Esophagus muscularis mucosa (tissue), 4 donors: ENCODE measurements around the gene TVP23A. TPM values are rescaled to one million over a fixed set of nuclear protein-coding genes. Genes with fewer than 3 reads are reported as not detected.
"Not testable (repeated sequence)": the region's sequence is repeated elsewhere in the genome, so short reads cannot be mapped to it uniquely, and the experiment has no call there.

Experiments
- DNase-seq: peaks from one replicate; pipeline ENCODE4 v3.0.0-alpha.2; 2017; ENCODE audit errors: extremely low spot score
- H3K27ac ChIP-seq, 4 donors: fragments of 200-600 bp; sonication (generic); replicated peaks in 1 of 4; 1 replicate in 3 of 4; 2 replicates in 1 of 4; pipeline ENCODE4 v1.5.1; 2016 to 2019; ENCODE audit warnings: mild to moderate bottlenecking in 1 of 4
- H3K27me3 ChIP-seq, 4 donors: fragments of 200-600 bp; sonication (generic); one replicate each; pipeline versions ENCODE4 v1.5.1 to v1.6.0; 2016 to 2019
- H3K36me3 ChIP-seq, 4 donors: fragments of 200-600 bp; sonication (generic); one replicate each; pipeline ENCODE4 v1.5.1; 2016 to 2019
- H3K4me1 ChIP-seq, 4 donors: fragments of 200-600 bp; sonication (generic); one replicate each; pipeline ENCODE4 v1.5.1; 2016 to 2019
- H3K4me3 ChIP-seq, 4 donors: fragments of 200-600 bp; sonication (generic); 1 replicate in 2 of 4; 2 replicates in 2 of 4; pipeline ENCODE4 v1.5.1; 2016 to 2019; ENCODE audit warnings: mild to moderate bottlenecking in 4 of 4, moderate library complexity in 1 of 4
- H3K9me3 ChIP-seq, 4 donors: fragments of 200-600 bp; sonication (generic); 1 replicate in 3 of 4; 2 replicates in 1 of 4; pipeline ENCODE4 v1.5.1; 2016 to 2019
- EP300 ChIP-seq: sonication (generic); formaldehyde crosslinking; IDR thresholded peaks from one replicate; pipeline ENCODE4 v1.6.1; 2017; ENCODE audit warnings: antibody characterized with exemption
- POLR2A ChIP-seq: fragments of 450-650 bp; IDR thresholded peaks from one replicate; pipeline ENCODE4 v1.6.1; 2017; ENCODE audit warnings: antibody characterized with exemption, moderate library complexity, mild to moderate bottlenecking, low read depth
- POLR2AphosphoS5 ChIP-seq, 2 donors: sonication (generic); formaldehyde crosslinking; IDR thresholded peaks; one replicate each; pipeline ENCODE4 v1.6.1; 2017; ENCODE audit warnings: antibody characterized with exemption in 2 of 2
- WGBS: methylation state at CpG from one replicate; pipeline ENCODE4 v1.1.5; 2018; 5-methylcytosine and 5-hydroxymethylcytosine counted together
- intact Hi-C: fragments of 100-400 bp; cut with DNase I; formaldehyde crosslinking; loops from one replicate; pipeline ENCODE4 v1.15.1; 2023
- total RNA-seq, 4 donors: library from RNA; depleted of rRNA; stranded (reverse); fragments of >200 nt; gene quantifications; one replicate each; pipeline versions ENCODE4 v1.1.0 to v1.2.1, GENCODE V29; 2016
- TF ChIP-seq, protein P1 (sequence below), 3 experiments: fragments of 200-600 bp in 2 of 3; fragments of 450-650 bp in 1 of 3; sonication (generic) in 2 of 3; IDR thresholded peaks; one replicate each; pipeline ENCODE4 v1.5.1; 2017 to 2019; ENCODE audit warnings: antibody characterized with exemption in 3 of 3, mild to moderate bottlenecking in 2 of 3, moderate library complexity in 1 of 3

TVP23A gene
- total RNA-seq, 4 donors from 2014 or later = 0.42 to 1.2 (median 0.80) TPM; not detected in 1

DNA sequence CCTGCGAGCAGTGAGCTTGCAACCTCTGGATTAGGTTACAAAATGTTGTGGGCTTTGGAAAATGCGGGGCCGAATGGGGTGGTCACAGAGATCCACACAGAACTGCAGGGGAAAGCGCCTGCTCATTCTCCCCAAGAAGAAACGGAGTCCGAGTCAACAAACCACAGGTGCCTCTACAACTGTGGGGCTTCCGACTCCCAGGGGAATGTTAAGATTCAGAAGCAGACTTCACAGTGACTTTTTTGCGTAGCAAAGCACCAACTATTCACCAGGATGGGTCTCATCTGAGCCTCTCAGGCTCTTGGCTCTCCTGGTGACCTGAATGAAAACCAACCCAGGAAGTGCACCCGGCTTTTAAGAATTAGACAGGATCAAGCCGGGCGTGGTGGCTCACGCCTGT is 41.2 kb downstream of the TVP23A start:
- Histone ChIP-seq H3K9me3 (no peaks in the 10 kb centered on the region), H3K36me3 (no peaks in the 10 kb centered on the region), H3K4me1 (no peaks in the 10 kb centered on the region), H3K27ac (no peak overlapping the region), H3K4me3 (no peak overlapping the region), H3K27me3 (no peaks in the 10 kb centered on the region)
- TF ChIP-seq POLR2A = no peak
- TF ChIP-seq, protein P1, sequence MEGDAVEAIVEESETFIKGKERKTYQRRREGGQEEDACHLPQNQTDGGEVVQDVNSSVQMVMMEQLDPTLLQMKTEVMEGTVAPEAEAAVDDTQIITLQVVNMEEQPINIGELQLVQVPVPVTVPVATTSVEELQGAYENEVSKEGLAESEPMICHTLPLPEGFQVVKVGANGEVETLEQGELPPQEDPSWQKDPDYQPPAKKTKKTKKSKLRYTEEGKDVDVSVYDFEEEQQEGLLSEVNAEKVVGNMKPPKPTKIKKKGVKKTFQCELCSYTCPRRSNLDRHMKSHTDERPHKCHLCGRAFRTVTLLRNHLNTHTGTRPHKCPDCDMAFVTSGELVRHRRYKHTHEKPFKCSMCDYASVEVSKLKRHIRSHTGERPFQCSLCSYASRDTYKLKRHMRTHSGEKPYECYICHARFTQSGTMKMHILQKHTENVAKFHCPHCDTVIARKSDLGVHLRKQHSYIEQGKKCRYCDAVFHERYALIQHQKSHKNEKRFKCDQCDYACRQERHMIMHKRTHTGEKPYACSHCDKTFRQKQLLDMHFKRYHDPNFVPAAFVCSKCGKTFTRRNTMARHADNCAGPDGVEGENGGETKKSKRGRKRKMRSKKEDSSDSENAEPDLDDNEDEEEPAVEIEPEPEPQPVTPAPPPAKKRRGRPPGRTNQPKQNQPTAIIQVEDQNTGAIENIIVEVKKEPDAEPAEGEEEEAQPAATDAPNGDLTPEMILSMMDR (IDR thresholded peaks at IDR 0.05) = no peak
- TF ChIP-seq POLR2AphosphoS5 (IDR thresholded peaks at IDR 0.05) = no peak
- TF ChIP-seq EP300 = no peak
- DNase-seq = no peak
- WGBS = 97% methylated on average over 12 of the region's 12 CpGs
- intact Hi-C loops = no loop called here

DNA sequence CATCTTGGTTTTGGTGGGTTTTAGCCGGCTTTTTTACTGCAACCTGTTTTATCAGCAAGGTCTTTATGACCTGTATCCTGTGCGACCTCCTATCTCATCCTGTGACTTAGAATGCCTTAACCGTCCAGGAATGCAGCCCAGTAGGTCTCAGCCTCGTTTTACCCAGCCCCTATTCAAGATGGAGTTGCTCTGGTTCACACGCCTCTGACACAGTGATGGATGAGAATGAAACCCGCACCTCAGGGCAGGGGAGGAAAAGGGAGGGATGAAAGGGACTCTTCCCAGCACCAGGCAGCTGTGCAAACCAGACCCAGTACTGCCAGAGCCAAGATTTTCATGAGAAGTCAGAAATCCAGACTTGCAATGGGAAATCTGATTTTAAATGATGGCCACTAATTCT is 41.7 kb downstream of the TVP23A start:
- H3K4me3 ChIP-seq, H3K27me3 ChIP-seq, H3K4me1 ChIP-seq, H3K27ac ChIP-seq, H3K36me3 ChIP-seq, H3K9me3 ChIP-seq, intact Hi-C loops, DNase-seq: not testable (repeated sequence)
- WGBS = 47% methylated on average over 6 of the region's 6 CpGs

DNA sequence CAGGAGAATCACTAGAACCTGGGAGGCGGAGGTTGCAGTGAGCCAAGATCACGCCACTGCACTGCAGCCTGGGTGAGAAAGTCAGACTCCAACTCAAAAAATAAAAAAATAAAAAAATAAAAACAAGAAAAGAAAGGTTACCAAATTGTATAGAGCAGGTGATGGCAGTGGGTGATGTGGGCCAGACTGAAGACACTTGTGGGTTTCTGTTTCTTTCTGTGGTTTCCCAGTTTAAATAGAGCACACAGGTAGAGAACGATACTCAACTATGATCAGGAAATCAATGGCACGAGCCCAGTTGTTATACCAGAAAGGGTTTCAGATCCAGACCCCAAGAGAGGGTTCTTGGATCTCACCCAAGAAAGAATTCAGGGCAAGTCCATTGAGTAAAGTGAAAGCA is 42.3 kb downstream of the TVP23A start:
- H3K9me3 ChIP-seq = no peaks in the 10 kb centered on the region
- H3K4me3 ChIP-seq = no peak overlapping the region
- intact Hi-C loops = no loop called here
- no peaks in the 10 kb centered on the region for H3K4me1 ChIP-seq
- WGBS = 85% methylated on average over 4 of the region's 4 CpGs
- no peak overlapping the region for H3K27ac ChIP-seq
- TF ChIP-seq POLR2A (no peak), POLR2AphosphoS5 (IDR thresholded peaks at IDR 0.05) (no peak), EP300 (no peak)
- TF ChIP-seq, protein P1 (IDR thresholded peaks at IDR 0.05) = no peak
- no peaks in the 10 kb centered on the region for H3K36me3 ChIP-seq
- DNase-seq = no peak
- no peaks in the 10 kb centered on the region for H3K27me3 ChIP-seq

DNA sequence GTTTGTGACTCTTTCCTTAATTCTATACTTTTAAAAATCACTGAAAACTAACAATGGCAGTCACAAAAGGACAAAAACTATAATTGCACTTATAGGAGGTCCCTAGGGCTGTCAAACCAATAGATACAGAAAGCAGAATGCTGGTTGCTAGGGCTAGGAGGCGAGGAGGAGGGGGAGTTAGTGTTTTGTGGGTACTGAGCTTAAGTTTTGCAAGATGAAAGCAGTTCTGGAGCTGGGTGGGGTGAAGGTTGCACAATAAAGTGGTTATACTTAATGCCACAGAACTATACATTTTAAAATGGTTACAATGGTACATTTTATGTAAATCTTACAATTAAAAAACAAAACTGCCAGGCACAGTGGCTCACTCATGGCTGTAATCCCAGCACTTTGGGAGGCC is 47.7 kb downstream of the TVP23A start:
- WGBS = 86% methylated on average over 1 of the region's 1 CpG

DNA sequence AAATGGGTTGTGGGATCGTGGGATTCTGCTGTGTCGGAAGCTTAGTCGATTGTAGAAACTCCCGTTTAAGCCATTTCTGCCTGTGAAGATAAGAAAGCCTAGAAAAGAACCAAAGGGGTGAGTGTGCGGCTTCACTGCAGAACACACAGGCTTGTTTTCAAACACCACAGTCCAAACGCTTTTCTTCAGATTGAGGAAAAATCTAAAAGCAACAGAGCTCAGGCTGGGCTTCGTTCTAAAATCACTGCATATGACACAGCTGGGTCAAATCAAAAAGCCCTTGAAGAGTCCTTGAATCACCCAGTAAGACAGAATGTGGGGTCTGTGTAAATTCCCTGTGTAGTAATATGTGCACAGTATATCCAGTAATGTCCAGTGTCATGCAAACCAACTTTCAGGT is 49.2 kb downstream of the TVP23A start:
- DNase-seq = no peak
- no peak for TF ChIP-seq EP300
- TF ChIP-seq POLR2A = no peak
- TF ChIP-seq, protein P1 (IDR thresholded peaks at IDR 0.05) = no peak
- TF ChIP-seq POLR2AphosphoS5 (IDR thresholded peaks at IDR 0.05) = no peak
- H3K4me3 ChIP-seq = no peak overlapping the region
- peaks cover under 1 to 51% (median 29%) of the 10 kb centered on the region in 4 donors for H3K36me3 ChIP-seq
- no peaks in the 10 kb centered on the region for H3K27me3 ChIP-seq
- H3K27ac ChIP-seq = no peak overlapping the region
- H3K4me1 ChIP-seq = peaks cover 0 to 5% (median 0%) of the 10 kb centered on the region in 4 donors
- H3K9me3 ChIP-seq = no peaks in the 10 kb centered on the region
- intact Hi-C loops = no loop called here
- 70% methylated on average over 7 of the region's 7 CpGs for WGBS

More for the DNA sequence above, 47.7 kb downstream of the TVP23A start:
- no peak for DNase-seq
- Histone ChIP-seq H3K4me3 (no peak overlapping the region), H3K27me3 (no peaks in the 10 kb centered on the region), H3K27ac (no peak overlapping the region), H3K9me3 (no peaks in the 10 kb centered on the region), H3K4me1 (no peaks in the 10 kb centered on the region), H3K36me3 (peaks cover 0 to 35% (median 21%) of the 10 kb centered on the region in 4 donors)
- TF ChIP-seq EP300 = no peak
- TF ChIP-seq POLR2AphosphoS5 (IDR thresholded peaks at IDR 0.05) = no peak
- TF ChIP-seq, protein P1 (IDR thresholded peaks at IDR 0.05) = no peak
- no peak for TF ChIP-seq POLR2A
- intact Hi-C loops = no loop called here
